CD1c-positive myeloid dendritic cell (primary cell): ENCODE measurements around the gene SCN3A.
A peak's percentile ranks its signal among the peaks of the same experiment; 100 is the strongest.

Experiments used
- DNase-seq: peaks from one replicate; pipeline ENCODE4 v3.0.0-alpha.2; 2016; ENCODE audit errors: extremely low spot score

SCN3A gene

DNA sequence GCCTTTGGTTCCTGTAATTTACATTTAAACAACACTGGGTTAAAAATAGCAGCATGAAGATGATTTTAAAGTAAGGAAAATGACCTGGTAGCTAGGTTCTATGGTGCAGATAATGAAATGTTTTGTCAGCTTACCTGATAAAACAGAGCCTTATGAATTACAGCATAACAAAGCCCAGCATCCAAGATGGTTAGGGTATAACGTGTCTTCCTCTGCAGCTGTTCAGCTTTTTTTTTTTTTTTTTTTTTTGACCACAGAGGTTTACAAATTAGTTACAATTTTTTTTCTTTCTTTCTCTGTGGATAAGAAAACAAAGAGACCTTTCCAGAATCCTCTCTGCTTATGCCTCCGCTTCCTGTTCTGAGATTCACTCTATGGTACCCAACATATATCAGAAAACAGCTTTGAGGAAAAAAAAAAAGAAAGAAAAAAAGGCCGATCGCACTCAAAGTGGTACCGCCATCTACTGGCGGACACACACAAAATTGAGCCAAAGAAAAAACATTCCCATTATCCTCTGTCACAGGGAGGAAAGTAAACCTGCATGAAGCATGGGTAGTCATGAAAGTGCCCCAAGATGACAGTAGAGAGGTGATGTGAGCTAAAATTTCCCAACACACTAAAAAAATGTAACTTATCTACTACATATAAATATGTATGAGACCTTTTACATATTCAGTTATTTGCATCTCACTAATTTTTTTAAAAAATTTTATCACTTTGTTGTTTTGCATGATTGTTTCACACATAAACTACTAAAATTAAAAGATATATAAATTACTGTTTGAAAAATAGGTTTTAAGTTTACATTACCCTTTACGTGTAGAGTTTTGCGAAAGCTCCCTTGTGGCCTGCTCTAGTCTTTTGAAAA is at the start of gene SCN3A:
SCN3A (minus strand) TSS at position 362 of the 871 bp plus-strand sequence. CDS start 27,656 bp downstream, outside the sequence.
- peak; percentile 32 for DNase-seq

DNA sequence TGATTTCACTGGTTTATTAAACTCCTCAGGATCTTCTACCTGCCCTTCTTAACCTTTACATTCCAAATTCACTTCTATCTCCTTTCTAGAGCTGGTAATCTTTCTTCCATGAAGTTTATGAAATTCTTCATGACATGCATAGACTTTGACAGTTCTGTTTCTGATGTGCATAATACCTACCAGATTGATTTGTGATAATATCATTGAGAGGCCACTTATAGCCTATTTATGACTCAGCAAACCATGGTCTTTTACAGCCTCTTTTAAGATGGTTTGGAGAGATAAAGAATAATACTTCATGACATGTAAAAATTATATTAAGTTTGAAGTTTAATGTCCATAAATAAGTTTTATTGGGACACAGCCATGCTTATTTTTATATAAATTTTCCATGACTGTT is 49.3 kb upstream of the SCN3A start:
- no peak for DNase-seq

DNA sequence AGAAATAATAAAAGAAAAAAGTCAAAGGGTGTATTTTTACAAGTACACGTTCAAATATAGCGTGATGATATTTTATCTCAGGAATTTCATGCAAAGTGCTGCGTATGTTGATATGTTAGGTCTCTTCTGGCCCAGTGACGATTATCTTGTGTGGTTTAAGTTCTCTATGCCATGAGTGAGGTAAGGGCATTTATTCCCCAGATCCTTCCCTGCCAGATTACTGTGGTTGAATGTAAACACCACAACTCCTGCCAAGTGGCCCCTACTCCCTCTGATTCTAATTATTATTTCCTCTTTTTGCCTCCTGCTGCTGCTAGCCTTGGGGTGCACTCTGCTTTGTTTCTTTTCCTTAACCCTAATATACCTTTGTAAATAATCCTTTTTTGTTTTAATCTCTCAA is 47.5 kb upstream of the SCN3A start:
- DNase-seq: no peak

DNA sequence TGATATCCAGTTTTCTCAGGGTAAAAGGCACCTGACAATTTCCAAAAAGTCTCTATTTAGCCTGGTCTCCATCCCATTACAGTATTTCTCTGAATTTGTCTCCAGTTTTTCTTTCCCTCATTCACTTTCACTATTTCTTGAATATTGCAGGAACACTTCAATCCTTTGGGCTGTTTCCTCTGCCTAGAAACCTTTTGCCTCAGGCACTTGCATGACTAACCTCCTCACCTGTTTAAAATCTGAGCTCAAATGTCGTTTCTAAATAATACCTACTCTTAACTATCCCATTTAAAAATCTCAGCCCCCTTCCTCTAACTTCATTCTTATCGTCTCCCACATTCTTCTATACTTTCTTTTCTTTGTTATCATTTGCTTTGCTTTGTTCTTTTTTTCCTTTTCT is 44.4 kb upstream of the SCN3A start:
- no peak for DNase-seq

DNA sequence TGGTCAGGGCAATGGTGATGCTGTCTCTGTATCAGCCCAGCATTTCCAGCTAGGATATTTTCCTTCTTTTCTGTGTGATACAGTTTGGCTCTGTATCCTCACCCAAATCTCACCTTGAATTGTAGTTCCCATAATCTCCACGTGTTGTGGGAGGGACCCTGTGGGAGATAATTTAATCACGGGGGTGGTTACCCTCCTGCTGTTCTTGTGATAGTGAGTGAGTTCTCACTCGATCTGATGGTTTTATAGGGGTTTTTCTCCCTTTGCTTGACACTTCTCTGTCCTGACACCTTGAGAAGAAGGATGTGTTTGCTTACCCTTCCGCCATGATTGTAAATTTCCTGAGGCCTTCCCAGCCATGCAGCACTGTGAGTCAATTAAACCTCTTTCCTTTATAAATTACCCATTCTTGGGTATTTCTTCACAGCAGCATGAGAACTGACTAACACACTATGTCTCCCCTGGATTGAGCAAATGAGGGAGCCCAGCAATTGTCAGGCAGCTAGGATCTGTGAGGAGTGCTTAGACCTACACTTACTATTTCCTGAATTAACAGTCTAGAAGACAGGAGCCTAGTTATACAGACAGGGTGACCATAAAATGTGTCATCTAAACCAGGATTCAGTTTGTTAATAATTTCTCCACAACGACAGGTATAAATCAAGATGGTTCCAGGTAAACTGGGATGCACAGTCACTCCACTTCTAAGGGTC is 41.4 kb upstream of the SCN3A start:
- no peak for DNase-seq

DNA sequence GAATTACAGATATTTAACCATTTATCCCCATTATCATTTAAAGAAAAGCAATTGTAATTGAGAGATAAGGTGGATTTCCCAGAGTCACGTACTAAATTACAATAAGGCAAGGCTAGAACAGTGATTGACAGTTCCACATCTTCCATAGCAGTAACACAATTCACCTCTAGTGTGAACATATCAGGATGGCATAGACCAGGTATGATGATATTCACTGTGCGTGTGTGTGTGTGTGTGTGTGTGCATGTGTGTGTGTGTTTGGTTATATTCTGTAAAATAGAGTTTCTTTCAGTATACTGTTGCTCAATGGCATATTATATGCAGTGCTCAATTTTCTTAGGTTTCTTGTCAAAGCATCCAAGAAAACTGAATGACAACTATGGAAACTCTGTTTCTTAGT is 37.1 kb upstream of the SCN3A start:
- DNase-seq: no peak

DNA sequence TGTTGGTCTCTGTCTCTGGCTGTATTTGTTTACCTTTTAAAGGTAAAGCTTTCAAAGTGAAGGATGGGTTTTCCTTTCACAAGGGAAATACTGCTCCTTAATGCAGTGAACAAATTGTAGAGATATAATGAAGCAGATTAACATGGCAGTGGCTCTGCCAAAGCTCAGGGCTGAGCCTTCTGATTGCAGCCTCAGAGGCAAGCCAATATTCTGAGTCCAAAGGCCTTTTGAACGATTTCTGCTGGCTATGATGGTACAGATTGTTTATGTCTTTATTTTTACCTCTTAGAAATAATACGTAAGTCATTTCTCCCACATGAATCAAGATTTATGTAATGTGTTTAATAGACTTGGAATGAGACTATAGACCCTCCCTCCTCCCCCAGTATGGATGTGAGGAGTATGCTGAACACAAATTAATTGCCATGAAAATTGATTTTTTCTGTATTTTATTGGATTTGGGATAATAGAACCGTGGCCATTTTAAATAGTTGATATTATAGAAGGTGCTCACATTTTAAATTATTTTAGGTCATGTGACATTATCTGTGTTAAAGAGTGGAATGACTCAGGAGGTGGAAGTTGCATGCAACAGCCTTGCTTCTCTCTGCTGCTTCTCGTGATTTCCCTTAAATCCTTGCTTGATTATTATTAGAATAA is 36.1 kb upstream of the SCN3A start:
- no peak for DNase-seq

DNA sequence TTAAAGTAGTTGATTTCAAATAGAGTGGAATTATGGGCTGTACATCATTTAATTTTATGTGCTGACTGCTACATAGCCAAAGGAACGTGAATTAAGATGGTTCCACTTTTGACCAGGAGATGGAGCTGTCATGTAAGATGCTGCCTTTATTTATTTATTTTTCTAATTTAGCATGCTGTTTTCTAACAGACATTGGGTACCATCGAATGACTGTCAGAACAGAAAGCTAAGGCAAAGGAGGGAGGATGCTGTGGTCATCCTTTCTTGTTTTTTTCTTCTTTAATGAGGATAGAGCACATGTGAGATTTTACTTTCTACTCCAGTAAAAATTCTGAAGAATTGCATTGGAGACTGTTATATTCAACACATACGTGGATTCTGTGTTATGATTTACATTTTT is 35.4 kb upstream of the SCN3A start, which contains the start of gene SCN2A:
SCN2A (plus strand) TSS at position 185 of the 400 bp plus-strand sequence. CDS start 56,410 bp downstream, outside the sequence.
- DNase-seq: peak; percentile 38

DNA sequence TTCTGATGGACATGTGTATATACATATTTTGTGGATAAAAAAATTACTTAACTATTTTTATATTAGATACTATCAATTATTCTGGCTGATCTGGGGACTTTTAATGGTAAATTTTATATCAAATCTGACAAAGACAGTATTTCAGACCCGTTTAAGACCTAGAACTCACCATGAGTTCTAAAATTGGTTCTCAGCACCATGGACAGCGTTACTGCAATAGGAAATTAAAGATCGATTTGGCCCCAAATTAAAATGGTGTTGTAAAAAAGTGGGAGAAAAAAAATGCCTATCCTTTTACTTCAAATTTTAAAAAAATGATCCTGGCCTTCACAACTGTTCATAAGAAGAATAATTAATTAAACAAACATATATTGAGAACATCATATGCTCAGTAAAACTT is 34.4 kb upstream of the SCN3A start:
- peak; percentile 3 for DNase-seq

DNA sequence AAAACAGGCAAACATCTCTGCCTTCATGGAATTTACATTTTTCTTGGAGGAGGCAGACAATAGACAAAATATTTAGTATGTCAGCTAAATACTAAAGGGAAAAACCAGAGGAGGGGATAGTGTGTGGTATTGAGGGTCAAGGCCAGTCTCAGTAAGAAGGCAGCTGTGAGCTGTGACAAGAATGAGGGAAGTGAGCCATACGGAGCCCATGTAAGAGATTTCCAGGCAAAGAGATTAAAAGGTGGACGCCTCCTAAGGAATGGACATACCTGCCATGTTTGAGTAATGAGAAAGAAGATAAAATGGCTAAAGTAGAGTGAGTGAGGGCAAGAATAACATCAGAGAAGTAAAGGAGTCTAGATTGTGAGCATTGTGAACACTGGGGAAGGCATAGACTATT is 33.2 kb upstream of the SCN3A start:
- no peak for DNase-seq

DNA sequence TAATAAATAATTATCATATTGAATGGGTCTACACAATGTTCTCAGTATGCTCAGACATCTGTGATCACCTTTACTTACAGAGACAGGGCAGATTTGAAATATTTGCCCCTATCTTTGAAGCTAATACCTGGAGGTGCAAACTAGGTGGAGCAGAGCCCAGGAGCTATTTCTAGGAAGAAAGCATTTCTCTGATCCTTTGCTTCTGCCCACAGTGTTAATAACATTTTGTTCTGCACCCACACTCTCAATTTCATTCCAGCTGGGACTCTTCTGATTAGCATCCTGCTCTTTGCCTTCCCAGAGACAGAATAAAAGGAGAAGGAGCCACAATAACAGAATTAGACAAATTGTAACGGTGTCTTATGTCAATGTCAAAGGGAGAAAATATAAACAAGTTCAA is 23.7 kb upstream of the SCN3A start:
- DNase-seq: no peak

DNA sequence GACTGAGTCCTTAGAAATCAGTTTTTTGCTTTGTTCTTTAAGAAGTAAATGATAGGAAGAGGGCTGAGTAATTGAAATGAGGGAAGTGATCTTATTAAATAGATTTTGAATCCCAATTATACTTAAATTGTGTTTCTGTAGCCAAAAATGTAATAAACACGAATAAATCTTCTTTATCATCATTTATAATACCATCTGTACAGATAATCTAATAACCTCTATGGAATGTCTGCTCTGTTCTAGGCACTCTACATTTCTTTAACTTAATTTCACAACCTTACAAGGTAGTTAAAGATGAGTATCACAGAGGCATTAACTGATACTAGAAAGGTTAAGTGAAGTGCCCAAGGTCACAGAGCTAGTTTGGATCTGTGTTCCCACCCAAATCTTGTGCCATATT is 21.1 kb upstream of the SCN3A start:
- no peak for DNase-seq

DNA sequence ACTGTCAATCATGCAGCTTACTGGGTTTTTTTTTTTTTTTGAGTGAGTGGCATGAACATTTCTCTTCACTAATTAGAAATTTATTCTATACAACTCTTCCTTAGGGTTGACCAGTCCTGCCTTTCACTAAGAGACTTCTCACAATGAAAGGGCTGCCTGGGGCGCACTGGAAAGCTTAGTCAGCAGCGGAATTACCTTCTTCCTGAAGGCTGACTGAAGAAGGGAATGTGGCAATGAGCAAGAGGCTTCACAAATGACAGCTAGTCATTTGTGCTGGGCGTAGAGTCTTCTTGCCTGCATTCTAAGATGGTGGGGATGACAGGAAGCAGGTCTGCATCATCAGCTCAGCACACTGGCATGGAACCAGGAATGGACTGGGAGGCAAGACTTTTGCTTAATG is 15.6 kb upstream of the SCN3A start:
- DNase-seq: no peak

DNA sequence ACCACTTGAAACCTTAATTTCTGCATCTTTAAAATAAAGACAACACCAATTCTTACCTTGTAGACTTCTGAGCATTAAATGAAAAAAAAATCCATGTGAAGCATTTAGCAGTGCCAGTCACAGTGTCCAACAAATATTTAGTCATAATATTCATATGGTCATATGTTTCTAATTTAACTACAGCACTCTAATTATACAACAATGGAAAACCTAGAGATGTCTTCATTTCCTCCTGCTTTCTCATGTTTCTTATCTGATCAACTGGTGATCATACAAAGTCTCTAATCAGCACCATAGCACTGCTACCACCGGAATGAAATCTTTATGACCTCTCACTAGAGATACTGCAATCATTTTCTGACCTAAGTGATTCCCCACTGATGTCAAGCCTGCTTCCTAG is 10.2 kb upstream of the SCN3A start:
- no peak for DNase-seq

DNA sequence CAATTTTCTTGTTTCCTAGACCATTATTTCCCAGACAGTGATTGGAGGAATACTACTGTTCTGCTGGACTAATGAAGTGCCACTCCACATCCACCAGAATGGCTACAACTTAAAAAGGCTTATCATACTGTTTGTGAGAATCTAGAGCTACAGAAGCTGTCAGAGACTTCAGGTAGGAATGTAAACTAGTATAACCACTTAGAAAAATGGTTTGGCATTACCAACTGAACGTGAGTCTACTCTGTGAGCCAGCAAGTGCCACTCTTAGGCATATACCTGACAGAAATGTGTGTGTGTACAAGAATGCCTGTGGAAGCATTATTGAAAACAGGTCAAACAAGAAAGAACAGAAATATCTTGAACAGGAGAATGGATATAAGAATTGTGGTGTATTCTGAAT is 4.2 kb upstream of the SCN3A start:
- no peak for DNase-seq

DNA sequence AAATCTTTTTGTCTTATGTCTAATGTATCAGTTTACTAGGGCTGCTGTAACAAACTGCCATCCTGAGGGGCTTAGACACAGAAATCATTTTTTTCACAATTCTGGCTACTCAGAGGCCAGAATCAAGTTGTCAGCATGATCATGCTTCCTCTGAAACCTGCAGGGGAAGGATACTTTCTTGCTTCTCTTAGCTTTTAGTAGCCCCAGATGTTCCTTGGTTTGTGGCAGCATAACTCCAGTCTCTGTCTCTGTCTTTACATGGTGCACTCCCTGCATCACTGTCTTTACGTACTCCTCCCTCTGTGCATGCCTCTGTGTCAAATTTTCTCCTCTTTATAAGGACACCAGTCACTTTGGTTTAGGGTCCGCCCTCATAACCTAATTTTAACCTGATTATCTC is 2.0 kb upstream of the SCN3A start:
- DNase-seq: no peak

DNA sequence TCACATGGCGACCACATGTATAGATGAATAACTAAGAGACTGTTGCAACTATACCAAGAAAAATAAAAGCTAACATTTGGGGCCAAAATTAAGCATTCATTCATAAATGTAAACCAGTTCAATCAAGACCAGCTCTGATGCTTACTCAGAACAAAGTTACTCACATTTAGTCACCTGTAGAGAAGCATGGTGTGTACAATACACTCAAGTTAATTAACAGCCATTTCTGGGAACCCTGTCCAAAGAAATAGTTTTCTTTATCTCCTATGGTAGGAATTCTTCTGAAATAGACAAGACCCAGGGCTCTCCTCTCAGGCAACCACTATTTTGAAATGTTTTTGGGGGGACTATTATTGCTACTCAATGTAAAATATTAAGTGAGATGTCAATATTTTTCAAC is 1.6 kb downstream of the SCN3A start:
- no peak for DNase-seq

DNA sequence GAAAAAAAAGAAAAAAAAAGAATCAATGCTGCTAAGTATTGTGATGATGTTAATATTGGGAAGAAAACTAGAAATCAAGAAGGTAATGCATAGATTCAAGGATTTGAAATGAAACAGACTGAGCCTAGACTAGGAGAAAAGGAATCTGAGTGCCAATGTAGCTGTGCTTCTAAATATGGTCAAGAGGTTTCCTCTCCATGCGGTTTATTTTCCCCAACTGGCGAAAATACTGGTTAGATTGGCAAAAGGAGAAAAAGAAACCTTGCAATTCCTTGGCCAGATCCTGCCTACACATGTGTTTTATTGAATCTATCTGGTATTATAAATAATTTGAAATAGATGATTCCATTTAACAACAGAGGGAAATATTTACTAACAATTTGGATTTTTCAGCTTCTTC is 5.7 kb downstream of the SCN3A start:
- DNase-seq: no peak

DNA sequence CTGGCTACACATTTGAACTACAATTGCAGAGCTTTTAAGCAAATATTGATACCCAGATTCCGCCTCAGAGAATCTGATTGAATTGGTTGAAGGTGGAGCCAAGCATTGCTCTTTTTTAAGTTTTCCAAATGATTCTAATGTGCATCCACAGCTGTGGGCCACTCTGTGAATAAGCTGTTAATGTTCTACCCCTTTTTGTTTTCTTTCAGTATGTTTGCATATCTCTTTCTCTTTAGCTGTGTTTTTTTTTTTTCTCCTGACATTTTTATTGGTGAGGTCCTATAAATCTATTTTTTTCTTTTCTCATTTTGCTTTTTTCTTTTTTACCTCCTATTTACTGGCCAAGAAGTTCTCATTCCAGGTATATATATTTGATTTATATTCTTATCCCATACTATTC is 6.5 kb downstream of the SCN3A start:
- no peak for DNase-seq

DNA sequence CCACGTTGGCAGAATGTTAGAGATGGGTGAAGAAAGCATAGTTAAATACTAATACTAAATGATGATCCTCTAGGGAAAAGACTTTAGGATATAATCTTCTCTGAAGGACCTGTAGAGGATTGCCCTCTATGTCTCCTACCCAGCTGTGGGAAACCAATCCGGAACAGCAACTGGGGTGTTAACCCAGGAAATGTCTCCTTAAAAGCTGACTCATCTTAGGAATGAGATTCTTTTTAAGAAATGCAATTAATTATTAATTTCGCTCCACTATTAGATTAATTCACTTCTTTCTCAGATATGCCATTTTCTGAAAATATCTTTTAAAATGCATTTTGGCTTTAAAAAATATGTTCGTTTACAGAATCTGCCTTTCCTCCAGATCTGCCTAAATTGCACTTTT is 7.4 kb downstream of the SCN3A start:
- DNase-seq: no peak

DNA sequence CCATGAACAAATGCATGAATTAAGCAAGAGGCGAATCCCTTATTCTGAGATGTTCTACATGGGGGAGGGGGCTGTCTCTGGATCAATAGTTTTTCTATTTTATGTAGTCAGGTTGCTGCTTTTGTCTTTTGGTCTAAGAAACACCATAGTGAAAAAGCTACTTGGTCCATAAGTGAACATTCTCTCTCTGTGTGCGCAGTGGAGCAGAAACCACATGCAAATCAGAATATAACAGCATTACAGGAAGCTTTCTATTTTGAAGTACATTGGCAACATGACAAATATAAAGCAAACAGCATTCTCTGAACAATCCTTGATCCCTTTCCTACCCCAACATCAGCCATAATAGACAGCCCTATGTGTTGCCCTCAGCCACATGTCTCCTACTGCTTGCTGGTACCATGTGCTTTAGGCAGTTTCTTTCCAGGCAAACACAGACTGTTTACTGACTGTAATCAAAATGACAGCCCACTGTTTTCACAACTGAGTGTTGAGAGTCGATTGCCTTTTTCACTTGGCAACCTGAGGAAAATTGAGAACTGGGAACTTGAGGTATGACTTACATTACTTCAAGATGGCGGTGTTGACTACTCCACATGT is 10.6 kb downstream of the SCN3A start:
- DNase-seq: no peak

DNA sequence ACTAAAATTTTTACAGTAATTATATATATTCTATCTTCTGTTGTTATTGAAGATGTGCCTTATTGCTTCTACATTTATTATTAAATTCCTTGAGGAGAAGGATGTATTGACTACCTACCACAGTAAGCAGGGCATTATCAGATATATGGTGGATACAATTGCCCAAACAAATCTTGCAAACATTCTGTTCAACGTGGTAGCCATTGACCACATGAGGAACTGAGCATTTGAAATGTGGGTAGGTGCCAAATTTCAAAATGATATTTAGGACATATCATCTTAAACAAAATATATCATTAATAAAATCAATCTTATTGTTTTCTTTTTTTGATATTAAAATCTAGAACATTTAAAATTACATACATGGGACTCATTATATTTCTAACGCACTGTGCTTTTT is 11.1 kb downstream of the SCN3A start:
- no peak for DNase-seq
